GM21423 (cell line): ENCODE data around the gene NSMF.

Experiments
- ATAC-seq: cut with Tn5 transposase; IDR thresholded peaks from one replicate; pipeline ENCODE4 v1.9.1; 2021; ENCODE audit warnings: mild to moderate bottlenecking, moderate library complexity; ENCODE audit not compliant: unreplicated experiment

The NSMF gene

GRCh38 chr9:137433916-137434431 is 25.2 kb downstream of the NSMF start:
- ATAC-seq, result no peak

- ATAC-seq, result no peak
Measured at GRCh38 chr9:137433349-137433915, 25.7 kb downstream of the NSMF start.

DNA sequence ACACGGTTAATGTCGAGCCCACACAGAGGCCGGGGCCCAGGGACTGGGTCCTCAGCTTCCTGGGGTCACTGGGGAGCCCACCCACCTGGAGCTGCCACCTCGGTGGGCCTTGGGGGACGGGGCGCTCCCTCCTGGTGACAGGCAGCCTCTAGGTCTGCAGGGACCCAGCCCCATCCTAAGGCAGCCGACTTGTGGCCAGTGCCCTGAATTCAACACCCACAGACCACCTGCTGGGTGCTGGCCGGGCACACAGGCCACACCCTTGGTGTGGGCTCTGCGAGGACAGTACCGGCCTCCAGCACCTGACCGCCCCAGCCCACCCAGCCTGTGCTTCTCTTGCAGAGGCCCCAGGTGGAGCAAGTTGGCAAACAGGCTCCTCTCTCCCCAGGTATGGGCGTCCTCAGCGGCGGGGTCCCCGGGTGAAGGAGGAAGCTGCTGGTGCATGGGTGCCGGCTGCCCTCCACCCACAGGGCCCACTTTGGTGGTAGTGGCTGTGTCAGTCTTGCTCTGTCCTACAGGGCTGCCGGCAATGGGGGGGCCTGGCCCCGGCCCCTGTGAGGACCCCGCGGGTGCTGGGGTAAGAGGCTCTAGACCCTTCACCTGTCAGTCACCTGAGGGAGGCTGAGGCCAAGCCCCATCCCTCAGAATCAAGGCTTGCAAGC is 26.3 kb downstream of the NSMF start:
- no peak for ATAC-seq

DNA sequence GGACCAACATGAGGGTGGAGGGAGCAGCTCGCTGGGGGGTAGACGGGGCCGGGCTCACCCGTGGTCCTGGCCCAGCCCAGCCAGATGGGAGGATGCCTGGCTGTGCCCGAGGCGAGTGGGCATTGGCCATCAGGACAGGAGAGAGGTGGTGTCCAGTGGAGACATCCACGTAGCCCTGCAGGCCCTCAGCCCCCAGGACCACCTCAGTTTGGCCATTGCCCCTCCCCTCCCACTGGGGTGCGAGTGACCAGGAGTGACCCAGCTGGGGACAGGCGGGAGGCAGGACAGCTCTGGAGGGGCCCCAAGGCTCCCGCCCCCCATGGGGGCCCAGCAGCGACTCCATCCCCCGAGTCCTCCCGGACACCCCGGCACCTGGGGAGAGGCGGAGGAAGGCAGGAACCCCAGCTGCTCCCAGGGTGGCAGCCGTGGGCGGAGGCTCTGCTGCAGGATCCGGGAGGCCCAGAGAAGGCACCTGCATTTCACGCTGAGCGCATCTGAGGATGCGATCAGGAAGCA is 27.7 kb downstream of the NSMF start:
- ATAC-seq, result no peak

DNA sequence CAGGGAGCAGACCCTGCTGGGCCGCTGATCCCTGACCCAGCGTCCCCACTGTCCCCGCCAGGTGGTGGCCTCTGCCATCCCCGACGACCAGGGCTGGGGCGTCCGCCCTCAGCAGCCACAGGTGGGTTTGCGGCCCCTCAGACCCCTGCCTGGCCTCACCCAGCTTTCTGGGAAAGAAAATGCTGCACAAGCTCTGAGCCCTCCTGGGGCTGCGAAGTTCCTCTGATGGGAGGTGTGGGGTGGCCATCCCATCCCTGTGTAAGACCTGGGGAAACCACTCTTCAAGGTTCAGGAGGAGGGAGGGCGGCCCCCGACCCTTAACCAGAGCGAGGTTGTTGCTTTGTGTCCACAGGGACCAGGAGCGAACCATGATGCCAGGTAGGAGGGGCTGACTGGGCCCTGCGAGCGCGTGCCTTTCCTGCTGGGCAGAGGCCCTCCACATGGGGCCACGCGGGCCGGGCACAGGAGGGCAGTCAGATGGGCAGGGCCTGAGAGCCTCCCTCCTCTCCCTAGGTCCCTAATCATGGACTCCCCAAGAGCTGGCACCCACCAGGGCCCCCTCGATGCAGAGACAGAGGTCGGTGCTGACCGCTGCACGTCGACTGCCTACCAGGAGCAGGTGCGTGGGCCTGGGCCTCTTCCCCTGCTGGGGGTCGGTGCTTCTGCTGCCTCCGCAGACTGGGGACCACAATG is 28.3 kb downstream of the NSMF start:
- no peak for ATAC-seq

- no peak for ATAC-seq
Measured at GRCh38 chr9:137429974-137430722, 29.0 kb downstream of the NSMF start.

GRCh38 chr9:137429546-137429890 is 29.6 kb downstream of the NSMF start:
- no peak for ATAC-seq

DNA sequence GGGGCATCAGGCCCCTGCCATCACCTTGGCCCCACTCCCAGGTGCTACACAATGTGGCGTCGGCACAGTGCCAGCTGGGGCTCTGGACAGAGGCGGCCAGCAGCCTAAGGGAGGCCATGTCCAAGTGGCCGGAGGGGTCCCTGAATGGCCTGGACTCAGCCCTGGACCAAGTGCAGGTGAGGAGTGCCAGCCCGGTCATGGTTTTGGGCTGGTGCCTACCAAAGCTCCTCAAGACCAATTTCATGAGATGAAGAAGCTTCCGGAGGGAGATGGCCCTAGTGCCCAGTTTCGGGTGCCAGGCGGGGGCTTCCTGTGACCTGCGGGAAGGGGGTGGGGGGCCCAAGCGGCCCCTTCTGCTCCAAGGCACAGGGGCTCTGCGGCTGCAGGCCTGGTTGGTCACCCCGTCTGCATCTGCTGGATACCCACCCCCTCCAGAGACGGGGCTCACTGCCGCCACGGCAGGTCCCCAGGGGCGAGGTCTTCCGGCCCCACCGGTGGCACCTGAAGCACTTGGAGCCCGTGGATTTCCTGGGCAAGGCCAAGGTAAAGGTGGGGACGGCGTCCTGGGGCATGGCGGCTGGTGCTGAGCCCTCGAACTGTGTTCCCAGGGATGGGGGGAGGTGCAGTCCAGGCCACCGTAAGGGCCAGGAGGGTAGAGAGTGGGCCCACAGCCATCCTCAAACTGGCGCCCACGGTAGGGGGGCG is 30.1 kb downstream of the NSMF start:
- ATAC-seq, result no peak

GRCh38 chr9:137428311-137428630 is 30.9 kb downstream of the NSMF start:
- ATAC-seq, result no peak

DNA sequence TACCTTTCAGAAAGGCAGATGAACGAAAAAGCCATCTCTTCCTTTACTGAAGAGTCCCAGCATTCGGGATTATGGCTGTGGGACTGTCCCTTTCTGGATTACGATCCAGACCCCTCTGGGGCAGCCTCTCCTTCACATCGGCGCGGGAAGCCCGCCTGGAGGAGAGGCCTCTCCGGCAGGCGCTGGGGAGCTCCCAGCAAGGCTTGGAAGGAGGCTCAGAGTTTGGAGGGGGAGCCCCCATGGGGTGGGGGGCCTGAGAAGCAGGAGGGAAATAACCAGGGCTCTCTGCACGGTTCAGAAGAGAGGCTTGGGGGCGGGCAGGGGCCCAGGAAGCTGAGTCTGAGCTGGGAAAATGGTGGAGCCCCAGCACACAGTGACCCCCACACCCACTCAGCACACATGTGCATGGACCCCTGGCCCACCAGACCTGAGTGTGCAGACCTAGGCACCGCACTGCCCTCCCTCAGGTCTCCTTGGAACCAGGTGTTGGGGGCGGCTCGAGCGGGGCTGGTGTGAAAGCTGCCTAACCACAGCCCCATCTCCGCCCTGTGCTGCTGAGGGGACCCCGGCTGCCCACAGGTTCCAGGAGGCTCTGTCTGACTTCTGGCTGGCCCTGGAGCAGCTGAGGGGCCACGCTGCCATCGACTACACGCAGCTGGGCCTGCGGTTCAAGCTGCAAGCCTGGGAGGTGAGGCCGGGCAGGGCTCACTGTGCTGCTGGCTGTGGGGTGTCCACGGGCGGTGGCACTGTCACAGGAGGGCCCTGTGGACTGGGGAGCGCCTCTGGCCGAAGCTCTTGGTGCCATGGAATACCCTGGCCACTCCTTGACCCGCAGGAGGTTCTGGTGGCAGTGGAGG is 31.5 kb downstream of the NSMF start:
- no peak for ATAC-seq

- no peak for ATAC-seq
Measured at GRCh38 chr9:137426018-137426681, 33.0 kb downstream of the NSMF start.

- ATAC-seq, result peak; percentile 5
Measured at GRCh38 chr9:137423514-137424291, 35.4 kb downstream of the NSMF start.

GRCh38 chr9:137422604-137423513 is 36.3 kb downstream of the NSMF start, which contains the start of the genes EXD3 and NOXA1:
EXD3 (minus strand) TSS chr9:137423162; CDS start chr9:137395357, 27,805 bp downstream.
NOXA1 (plus strand) TSS chr9:137423393; CDS start chr9:137423530, 137 bp downstream.
- peak; percentile 85 for ATAC-seq

DNA sequence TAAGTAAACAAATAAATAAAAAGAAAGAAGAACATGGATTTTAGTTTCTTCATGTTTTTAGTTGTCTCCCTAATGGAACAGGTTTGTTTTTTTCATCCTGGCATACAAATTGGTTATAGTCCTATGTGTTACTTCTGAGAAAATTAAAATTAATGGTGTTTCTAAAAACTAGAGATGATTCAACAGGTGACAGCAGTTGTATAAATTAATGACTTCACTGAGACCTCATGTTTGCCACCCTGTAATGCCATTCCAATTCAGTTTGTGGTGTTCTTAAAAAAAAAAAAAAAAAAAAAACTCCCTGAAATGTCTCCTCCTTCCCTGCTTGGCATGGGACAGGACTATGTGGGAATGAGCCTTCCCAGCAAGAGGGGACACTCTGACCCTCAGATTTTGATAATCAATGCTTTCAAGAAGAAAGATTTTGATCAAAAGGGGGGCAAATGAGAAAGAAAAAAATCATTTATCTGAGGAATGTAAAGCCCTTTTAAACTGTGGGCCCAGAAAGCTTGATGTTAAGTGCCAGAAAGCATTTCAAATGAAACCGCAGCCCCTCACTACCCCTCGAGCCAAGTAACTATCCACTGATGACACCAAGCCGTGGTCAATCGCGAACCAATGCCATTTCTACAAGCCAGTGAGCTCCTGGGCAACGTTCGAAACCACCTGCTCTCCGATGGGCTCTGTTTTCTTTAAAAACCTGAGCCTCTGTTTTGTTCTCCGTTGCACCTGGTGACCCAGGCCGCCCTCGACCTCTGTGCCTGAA is 37.1 kb downstream of the NSMF start:
- no peak for ATAC-seq

DNA sequence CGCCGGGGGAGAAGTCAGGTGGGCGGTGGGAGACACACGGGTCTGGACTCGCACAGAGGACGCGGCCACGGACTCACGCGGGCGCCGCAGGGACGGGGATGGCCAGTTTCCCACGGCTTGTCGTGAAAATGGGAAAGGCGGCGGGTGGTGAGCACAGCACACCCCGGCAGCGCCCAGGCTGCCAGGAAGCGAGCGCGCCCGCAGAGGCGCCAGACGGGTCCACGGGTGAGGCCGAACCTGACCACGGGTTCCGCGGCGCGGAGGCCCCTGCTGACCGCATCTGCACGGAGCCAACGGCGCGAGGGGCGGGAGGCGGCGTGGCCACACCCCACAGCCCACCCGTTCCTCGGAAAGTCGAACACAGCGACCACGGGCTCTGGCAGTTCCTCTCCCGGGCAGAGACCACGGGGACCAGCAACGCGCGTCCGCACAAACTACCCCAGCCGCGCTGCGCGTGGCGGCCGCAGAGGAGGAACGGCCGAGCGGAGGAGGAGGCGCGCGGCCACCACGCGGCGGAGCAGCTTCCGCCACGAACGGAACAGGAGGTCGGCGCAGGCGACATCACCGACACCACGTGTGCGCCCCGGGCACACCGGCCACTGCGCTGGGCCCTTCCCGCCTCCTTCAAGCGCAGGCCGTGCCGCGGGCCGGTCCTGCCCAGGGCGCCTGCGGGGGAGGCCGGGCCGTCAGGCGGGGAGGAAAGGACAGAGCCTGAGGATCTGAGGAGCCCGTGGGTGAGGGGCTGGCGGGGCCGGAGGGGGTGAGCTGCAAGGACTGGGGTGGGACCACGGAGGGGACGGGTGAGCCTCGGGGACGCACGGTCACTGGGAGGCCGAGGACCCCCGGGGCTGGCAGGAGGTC is 41.7 kb downstream of the NSMF start:
- ATAC-seq, result no peak
